ENCODE measurements around the gene FPR3.

The FPR3 gene

DNA sequence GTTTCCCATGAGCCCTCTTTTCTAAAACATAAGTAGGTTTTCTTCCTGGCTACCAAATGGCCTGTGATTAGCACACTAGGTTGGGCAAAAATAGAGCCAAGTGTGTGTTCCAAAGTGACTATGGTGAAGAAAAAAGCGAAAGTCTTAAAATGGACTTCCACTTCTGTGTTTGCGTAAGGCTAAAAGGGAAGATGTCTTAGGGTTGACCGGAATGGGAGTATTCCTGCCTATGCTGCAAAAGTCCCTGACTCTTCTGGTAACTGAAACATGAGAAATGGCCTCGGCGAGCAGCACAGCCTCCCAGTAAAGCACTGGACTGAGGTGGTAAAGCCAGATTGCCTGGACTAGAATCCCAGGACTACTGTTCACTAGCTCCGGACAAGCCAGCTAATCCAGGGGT, 40.8 kb upstream of the FPR3 start:
- peaks cover 55 to 68% of the 10 kb centered on the region in 2 experiments for H3K4me1 ChIP-seq (ENCODE audit: control insufficient read depth in 1 of 2, insufficient read depth in 1 of 2, low read depth in 1 of 2, low read length in 1 of 2)
- H3K27me3 ChIP-seq, result no peaks in the 10 kb centered on the region
- H3K36me3 ChIP-seq, result peaks cover 17% of the 10 kb centered on the region
- H3K4me3 ChIP-seq (ENCODE audit: low read depth in 1 of 2, low read length in 1 of 2), result peak overlapping the region; percentile 88 to 100
- no peaks in the 10 kb centered on the region for H3K9me3 ChIP-seq
- peak overlapping the region; percentile 95 for H3K27ac ChIP-seq
- TF ChIP-seq, protein P1, sequence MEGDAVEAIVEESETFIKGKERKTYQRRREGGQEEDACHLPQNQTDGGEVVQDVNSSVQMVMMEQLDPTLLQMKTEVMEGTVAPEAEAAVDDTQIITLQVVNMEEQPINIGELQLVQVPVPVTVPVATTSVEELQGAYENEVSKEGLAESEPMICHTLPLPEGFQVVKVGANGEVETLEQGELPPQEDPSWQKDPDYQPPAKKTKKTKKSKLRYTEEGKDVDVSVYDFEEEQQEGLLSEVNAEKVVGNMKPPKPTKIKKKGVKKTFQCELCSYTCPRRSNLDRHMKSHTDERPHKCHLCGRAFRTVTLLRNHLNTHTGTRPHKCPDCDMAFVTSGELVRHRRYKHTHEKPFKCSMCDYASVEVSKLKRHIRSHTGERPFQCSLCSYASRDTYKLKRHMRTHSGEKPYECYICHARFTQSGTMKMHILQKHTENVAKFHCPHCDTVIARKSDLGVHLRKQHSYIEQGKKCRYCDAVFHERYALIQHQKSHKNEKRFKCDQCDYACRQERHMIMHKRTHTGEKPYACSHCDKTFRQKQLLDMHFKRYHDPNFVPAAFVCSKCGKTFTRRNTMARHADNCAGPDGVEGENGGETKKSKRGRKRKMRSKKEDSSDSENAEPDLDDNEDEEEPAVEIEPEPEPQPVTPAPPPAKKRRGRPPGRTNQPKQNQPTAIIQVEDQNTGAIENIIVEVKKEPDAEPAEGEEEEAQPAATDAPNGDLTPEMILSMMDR (IDR thresholded peaks at IDR 0.05), result no peak

DNA sequence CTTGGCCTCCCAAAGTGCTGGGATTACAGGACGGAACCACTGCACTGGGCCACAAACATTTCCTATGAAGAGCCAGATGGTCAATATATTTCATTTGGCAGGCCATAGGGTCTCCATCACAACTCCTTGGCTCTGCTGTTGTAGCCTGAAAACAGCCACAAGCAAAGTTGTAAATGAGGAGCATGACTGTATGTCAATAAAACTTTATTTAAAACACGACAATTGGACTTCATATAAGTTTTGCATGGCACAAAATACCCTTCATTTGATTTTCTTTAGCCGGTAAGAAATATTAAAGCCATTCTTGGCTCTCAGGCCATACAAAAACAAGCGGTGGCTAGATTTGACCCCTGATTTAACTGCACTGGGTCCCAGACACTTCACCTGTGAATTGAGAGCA, 40.2 kb upstream of the FPR3 start:
- peaks cover 11% of the 10 kb centered on the region for H3K36me3 ChIP-seq
- H3K27ac ChIP-seq, result peak overlapping the region; percentile 95
- no peaks in the 10 kb centered on the region for H3K27me3 ChIP-seq
- H3K4me3 ChIP-seq (ENCODE audit: low read depth in 1 of 2, low read length in 1 of 2), result peak overlapping the region; percentile 88 to 100
- TF ChIP-seq, protein P1 (IDR thresholded peaks at IDR 0.05), result no peak
- peaks cover 58 to 66% of the 10 kb centered on the region in 2 experiments for H3K4me1 ChIP-seq (ENCODE audit: control insufficient read depth in 1 of 2, insufficient read depth in 1 of 2, low read depth in 1 of 2, low read length in 1 of 2)
- no peaks in the 10 kb centered on the region for H3K9me3 ChIP-seq

DNA sequence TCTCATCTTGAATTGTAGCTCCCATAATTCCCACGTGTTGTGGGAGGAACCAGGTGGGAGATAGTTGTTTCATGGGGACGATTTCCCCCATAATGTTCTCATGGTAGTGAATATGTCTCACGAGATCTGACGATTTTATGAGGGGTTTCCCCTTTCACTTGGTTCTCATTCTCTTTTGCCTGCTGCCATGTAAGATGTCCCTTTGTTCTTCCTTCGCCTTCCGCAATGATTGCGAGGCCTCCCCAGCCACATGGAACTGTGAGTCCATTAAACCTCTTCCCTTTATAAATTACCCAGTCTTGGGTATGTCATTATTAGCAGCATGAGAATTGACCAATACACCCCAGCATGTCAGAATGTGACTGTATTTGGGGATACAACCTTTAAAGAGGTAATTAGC, 39.4 kb upstream of the FPR3 start:
- Histone ChIP-seq H3K4me3 (ENCODE audit: low read depth in 1 of 2, low read length in 1 of 2) (peak overlapping the region; percentile 88 to 100), H3K27me3 (no peaks in the 10 kb centered on the region), H3K36me3 (peaks cover 3% of the 10 kb centered on the region), H3K4me1 (ENCODE audit: control insufficient read depth in 1 of 2, insufficient read depth in 1 of 2, low read depth in 1 of 2, low read length in 1 of 2) (peaks cover 66 to 70% of the 10 kb centered on the region in 2 experiments), H3K9me3 (no peaks in the 10 kb centered on the region), H3K27ac (peak overlapping the region; percentile 95)
- TF ChIP-seq, protein P1 (IDR thresholded peaks at IDR 0.05), result no peak

DNA sequence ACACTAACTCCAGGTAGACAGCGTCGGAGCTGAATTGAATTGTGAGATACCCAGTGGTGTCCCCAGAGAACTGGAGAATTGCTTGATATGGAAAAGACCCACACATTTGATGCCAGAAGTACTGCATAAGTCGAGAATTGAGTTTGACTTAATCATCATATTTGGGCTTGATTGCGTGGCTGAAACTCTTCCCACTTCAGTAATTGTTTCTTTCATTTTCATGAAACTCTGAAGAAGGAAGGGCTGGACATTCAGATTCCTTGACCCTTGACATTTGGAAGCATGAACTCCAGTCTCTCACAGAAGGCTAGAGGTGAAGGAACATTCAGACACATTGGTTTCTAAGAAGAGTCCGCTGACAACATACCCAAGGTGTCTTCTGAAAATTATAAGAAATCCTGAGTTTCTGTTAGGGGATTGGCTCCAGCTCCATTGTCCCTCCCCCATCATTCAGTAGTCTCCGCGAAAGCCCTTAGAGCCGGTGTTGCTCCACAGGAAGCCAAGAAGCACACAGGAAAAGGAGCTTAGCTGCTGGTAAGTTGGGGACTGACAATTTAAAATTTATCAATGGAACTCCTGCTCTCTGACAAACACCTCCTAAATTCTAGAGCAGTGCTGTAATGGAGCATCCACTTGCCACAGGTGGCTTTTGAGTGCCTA, 34.1 kb upstream of the FPR3 start, which contains the start of gene FPR2:
FPR2 (plus strand) TSS at position 484 of the 660 bp plus-strand sequence. CDS start 7,479 bp downstream, outside the sequence.
- no peaks in the 10 kb centered on the region for H3K27me3 ChIP-seq
- TF ChIP-seq, protein P1 (IDR thresholded peaks at IDR 0.05), result no peak
- H3K27ac ChIP-seq, result peak within 1 kb of the TSS; percentile 99
- peaks cover 53 to 74% of the 10 kb centered on the region in 2 experiments for H3K4me1 ChIP-seq (ENCODE audit: control insufficient read depth in 1 of 2, insufficient read depth in 1 of 2, low read depth in 1 of 2, low read length in 1 of 2)
- H3K4me3 ChIP-seq (ENCODE audit: low read depth in 1 of 2, low read length in 1 of 2), result peak within 1 kb of the TSS; percentile 65 to 84
- peaks cover 13% of the 10 kb centered on the region for H3K36me3 ChIP-seq
- no peaks in the 10 kb centered on the region for H3K9me3 ChIP-seq

DNA sequence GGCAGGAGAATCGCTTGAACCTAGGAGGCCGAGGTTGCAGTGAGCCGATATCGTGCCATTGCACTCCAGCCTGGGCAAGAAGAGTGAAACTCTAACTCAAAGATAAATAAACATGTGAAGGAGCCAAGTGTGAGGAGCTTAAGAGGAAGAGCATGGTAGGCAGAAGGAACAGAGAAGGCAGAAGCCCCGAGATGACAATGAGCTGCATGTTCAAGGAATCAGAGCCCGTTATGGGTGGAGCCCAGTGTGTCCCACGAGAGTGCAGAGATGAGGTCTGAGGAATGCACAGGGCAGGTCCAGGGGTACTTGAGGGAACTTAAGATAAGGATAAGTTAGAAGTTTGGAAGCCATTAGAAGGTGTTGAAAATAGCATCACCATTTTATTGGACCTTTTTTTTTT, 33.3 kb upstream of the FPR3 start:
- Histone ChIP-seq H3K9me3 (no peaks in the 10 kb centered on the region), H3K27ac (peak overlapping the region; percentile 99), H3K4me3 (ENCODE audit: low read depth in 1 of 2, low read length in 1 of 2) (peak overlapping the region; percentile 65 to 84), H3K27me3 (no peaks in the 10 kb centered on the region), H3K4me1 (ENCODE audit: control insufficient read depth in 1 of 2, insufficient read depth in 1 of 2, low read depth in 1 of 2, low read length in 1 of 2) (peaks cover 53 to 74% of the 10 kb centered on the region in 2 experiments), H3K36me3 (peaks cover 22% of the 10 kb centered on the region)
- TF ChIP-seq, protein P1 (IDR thresholded peaks at IDR 0.05), result no peak

All from neutrophil (primary cell).